AML-193 (cell line): ENCODE measurements around the gene CEBPB.
A peak's percentile ranks its signal among the peaks of the same experiment; 100 is the strongest.

ENCODE experiments used
- DNase-seq, 2 experiments: peaks; one replicate each; lab custom pipeline; 2025; lab: John Stamatoyannopoulos, UW

Gene CEBPB

DNA sequence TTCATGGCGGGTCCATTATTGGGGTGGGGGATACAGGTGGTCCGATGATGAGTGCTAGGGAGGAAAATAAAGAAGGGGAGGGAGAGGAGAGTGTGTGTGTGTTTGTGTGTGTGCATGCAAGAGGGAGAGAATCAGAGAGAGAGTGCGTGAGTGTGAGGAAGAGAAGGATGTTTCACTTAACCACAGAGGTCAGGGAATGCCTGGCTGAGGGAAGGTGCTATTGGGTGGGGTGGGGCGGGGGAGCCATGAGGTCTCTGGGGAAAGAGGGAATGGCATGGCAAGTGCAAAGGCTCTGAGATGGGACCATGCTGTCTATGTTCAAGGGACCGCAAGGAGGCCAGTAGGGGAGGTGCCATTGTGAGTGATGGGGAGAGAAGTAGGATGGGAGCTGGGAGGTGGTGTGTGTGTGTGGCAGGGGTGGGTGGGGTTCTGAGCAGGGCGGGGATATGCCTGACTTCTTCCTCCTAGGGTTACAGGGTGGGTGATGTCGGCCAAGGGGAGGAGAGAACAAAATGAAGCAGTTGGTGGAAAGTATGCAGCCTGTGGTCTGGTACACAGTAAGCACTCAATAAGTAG, 23.0 kb downstream of the CEBPB start:
- DNase-seq = no peak

DNA sequence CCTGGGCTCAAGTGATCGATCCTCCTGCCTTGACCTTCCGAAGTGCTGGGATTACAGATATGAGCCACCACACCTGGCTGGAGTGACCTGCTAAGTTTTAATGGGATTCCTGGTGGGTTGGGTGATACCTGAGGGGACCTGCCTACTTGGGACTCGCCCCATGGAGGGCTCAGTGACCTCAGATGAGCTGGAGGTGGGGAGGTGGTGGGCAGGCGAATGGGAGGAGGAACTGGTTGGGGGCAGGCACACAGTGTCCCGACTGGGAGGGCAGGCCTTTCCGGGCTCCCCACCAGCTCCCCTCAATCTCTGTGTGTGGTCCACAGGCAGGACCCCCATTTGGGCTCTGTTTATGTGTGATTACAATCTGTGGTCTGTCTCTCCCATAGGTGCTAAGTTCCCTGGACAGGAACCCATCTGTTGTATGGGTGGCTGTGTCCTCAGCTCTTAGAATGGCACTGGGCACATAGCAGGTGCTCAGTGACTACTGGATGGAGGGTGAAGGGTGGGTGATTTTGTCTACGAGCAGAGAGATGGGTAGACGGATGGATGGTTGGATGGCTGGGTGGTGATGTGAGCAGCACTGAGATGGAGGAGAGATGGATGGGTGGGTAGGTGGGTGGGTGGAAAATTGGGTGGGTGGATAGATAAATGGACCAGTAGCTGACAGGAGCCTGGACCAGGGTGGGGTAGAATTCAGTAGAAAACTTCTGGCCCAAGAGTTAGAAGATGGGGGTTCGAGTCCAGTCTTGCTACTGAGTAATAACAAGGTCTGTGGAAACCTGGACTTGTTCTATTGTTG, 23.8 kb downstream of the CEBPB start:
- no peak for DNase-seq

DNA sequence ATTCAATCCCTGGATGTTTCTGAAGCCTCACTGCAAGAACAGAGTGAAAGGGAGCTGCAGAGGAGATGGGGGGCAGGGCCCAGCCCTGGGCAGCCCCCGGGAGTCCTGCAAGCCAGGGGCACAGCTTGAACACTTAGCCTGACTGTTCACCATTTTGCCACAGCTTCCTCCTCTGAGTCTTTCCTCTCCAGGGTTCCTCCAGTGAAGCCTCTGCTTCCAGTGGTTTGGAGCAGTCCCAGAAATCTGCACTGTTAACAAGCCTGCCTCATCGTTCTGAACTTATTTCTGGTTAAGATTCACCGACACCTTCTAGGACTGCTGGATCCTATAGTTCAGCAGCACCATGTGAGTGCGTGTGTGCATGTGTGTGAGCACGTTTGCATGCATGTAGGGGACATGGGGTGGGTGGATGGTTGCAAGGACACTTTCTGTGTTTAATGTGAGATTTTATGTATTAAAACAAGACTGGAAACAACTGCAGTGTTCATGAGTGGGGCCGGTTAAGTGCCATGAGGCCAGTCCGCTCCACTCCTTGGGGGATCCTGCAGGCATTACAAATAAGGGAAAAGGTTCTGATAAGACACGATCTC, 24.6 kb downstream of the CEBPB start:
- DNase-seq = peak in 1 of 2 experiments; percentile 9

DNA sequence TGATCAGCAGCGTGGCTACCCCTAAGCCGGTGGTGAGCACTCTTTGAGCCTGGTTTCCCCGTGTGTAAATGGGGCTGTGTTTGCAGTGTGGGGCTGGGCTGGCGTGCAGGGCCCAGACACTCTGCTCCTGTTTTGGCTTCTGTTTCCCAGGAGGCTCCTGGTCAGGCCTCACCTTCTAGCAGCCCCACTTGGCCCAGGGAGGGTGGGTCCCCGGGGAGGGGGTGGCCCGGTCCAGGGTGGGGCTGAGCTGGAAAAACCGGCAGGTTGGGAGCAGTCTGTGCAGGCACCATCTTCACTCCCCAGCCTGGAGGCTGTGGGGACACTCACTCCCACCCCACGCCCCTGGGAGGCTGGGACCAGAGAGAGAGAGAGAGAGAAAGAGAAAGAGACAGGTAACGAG, 25.3 kb downstream of the CEBPB start:
- DNase-seq = no peak

DNA sequence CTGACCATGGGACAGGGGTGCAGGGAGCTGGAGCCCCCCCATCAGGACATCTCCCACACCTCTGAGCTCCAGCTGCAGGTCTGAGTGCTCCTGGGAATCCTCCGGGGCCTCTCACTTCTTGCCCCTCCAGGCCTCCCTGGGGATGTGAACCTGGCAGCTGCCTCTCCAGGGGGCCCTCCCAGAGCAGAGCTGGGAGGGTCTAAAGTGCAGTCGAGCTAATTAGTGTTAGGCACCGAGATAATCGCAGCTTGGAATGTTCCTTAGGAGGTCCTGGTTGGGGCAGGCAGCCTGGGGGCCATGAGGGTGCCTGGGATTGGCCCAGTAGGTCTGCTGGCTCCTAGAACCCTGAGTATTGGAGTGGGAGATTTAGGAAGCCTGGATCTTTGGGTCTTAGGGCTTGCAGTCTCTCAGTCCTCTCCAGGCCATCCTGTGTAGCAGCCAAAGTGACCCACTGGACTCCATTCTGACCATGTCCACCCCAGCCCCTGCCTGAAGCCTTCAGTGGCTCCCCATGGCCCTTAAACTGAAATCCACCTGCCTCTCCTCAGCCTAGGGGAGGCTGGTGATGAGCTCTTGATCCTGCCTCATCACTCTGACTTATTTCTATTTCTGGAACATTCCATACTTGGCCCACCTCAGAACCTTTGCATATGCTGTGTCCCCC, 26.0 kb downstream of the CEBPB start:
- DNase-seq = no peak

DNA sequence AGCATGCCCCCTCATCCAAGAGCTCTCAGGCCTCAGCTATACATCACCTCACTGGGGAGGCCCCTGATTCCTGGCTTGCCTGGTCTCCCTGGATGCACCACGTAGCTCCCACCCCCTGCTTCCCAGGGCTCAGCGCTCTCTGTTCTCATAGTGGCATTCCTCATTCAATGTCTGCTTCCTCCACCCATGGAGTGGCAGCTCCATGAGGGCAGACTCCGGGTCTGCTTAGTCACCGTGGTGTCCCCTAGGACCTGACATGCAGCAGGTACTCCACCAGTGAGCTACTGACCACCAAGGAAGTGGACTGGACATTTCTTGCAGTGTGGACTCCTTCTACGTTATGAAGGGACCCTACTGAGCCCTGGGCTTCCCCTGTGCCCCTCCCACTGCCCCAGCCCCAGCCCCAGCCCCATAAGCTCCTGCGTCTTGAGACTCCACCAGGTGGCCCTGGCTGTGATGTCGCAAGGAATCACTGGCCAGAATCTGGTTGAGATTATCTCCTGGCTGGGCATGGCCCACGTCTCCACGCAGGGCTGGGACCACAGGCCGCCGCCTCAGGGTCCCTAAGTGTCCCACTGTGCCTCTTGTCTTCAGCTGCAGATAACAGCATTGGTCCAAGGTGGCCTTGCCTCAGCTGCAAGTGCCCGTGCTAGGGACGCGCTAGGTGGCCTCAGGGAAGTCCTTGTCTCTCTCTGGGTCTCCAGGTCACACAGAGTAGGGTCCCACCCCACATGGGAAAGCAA, 26.7 kb downstream of the CEBPB start:
- DNase-seq = no peak

DNA sequence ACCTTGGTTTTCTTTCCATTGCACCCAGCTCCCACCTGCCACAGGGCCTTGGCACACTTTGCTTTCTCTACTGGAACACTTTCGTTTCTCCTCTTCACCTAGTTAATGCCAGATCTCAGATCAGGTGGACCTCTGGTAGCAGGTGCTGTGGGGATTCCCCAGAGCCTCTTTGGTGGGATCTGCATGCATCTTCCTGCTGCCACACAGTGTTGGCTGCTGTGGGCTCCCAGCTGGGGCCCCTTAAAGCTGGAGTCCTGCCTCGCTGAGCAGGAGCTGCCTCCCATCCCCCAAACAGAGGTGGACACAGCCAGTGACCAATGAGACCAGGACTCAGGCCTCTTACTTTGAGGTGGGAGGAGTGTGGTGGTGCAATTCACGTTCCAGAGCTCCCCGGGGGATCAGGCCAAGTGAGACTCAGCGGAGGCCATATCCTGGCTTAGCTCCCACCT, 28.4 kb downstream of the CEBPB start:
- no peak for DNase-seq

DNA sequence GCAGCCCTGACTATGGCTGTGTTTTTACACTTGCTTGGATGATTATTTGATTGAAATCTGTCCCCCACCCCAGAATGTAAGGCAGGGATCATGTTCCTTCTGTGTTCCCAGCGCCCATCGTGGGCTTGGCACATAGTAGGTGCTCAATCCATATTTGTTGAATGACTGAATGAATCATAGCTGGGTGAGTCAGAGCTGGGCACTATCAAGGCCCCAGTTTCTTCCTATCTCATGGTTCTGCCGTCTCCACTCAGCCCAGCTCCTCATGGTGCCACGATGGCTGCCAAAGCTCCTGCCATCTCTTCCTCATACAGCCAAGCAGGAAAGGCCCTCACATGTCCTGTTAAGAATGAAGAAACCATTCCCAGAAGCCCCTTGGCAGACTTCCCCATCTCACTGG, 29.0 kb downstream of the CEBPB start:
- DNase-seq = no peak

DNA sequence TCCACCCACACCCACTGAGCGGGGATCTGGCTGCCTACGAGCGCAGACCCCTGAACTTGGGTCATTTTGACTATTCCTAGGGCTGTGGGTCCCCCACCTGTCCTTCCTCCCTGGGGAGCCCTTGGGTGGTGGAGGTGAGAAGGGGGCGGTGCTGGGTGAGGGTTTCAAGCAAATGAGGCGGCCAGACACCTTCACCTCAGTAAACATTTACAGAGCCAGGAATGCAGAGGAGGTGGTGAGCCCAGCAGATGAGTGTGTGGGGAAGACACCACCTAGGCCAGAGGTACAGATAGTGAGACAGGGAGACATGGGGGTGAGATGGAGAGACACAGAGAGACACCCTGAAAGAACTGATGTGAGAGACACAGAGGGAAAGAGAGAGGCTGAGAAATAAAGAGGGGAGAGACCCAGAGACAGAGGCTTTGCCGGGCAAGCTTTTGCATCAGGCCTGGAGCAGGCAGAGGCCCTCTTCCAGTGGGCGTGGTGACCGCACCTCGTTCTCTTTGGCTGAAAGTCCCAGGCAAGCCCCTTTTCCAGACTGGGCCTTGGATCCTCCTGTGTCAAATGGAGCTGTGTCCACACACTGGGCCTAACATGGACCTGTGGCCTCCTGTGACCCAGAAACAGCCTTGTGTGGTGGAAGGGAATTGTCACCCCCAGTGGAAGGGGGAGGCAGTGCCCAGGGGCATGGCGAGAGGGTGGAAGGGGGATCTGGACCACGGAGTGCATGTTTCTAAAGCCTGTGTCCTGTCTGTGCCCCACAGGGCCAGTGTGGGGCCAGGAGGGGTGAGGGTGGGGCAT, 29.7 kb downstream of the CEBPB start:
- no peak for DNase-seq

DNA sequence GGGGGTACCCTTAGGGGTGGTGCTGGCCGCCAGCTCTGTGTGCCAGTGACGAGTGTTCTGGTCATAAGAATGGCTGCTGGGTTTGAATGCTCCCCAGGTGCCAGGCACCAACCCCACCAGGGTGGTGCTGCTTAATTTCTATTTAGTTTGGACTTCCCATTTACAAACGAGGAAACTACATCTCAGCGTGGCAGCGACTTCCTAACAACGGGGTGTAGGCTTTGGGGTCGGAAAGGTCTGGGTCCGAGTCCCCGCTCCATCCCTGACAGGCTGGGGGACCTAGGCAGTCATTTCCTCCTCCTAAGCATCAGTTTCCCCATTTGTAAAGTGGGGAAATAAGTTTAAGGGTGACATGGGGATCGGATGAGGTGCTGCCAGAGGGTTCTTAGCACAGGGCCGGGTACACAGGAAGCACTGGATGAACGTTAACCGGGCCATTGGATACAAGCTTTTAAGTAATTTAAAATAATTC, 30.3 kb downstream of the CEBPB start:
- DNase-seq = peak; percentile 48 to 51

DNA sequence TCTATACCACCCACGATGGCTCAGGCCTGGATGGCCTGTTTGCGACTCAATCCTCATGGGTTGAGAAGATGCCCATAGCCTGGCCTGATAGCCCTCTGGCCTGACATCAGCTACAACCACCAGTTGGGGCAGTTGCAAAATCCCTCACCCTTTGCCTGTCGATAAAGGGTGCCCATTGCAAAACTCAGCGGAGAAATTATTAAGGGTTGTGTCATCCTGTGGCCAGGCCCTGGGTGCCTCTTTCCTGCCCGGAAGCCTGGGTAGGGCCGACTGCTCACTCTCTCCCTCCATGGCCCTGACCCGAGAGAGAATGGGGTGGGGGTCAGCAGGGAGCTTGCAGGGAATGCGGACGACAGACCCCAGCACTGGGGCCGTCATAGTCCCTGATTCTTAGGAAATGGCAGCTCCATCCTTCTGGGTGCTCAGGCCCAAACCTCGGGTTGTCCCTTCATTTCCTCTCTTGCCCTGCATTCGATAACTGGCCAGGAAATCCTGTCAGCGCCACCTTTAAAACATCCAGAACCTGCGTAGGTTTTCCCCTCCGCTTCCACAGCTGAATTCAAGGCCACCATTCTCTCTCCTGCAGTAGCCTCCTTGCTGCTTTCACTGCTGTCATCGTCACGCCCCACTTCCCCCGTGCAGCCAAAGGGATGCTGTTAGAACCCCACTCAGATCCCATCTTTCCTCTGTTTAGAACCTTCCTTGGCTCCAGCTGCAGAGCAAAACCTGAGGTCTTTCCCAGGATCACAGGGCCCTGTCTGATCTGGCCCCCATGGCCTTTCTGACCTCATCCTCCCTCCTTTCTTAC, 31.1 kb downstream of the CEBPB start:
- peak; percentile 97 to 99 for DNase-seq

DNA sequence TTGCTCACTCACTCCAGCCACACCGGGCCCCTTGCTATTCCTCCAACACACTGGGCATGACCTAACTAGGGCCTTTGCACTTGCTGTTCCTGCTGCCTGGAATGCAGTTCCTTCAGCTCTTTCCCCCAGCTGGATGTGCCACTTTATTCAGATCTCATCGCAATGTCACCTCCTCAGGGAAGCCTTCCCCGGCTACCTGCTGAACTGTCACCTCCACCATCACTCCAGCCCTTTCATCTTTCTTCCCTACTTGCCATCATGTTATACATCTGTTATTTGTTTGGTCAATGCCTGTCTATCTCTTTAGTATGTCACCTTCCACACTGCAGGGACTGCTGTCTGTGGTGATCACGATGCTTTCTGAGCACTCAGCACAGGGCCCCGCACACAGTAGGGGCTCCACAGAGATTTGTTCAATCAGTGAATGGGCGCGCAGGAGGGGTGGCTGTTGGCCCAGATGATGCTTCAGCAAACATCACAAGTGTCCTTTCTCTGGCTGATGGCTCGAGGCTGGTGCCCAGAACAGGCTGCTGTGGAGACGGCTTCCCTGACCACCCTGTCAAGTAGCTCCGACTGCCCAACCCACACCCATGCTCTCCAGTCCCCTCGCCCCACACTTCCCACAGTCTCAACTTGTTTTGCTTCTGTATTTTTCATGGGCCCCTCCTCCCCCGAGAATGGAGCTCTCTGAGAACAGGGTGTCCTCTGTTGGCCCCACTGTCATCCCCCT, 31.8 kb downstream of the CEBPB start:
- no peak for DNase-seq

DNA sequence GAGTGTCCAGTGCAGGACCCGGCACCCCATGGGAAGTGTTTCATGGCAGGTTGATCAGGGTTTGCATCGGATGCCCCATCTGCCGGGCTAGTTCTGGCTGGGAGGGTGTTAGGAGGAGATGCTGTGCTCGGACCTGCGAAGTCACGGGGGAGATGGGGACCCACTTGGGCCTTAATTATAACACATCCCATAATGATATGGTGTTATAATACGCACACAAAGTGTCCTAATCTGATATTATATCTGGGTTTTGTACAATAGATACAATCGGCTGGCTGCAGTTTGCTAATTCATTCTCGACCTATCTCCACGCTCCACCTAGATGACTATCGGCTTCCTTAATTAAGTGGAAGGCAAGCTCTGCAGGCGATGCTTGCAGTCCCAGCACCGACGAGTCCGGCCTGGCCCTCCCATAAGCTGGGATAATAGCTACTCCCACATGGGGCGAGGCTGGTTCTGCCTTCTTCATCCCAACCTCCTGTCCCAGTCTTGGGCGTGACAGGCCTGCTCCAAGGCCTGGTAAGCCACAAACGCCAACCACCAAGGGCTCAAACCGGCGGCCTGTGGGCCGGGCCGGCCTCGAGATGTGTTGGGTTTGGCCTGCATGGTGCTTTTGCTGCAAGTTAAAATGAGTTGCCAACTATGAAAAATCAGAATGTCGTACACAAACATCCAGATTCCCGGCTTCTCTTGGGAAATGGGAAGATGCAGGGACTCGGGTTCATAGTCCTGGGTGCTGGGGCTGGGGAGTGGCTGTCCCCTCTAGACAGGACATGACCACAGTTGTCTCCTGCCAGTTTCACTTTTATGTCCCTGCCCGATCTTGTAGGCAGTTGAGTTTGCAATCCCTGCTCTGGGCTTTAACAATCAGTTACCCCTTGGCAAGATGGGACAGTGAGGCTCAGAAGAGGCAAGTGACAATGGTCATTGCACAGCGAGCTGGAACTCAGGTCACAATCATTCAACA, 32.7 kb downstream of the CEBPB start:
- no peak for DNase-seq

DNA sequence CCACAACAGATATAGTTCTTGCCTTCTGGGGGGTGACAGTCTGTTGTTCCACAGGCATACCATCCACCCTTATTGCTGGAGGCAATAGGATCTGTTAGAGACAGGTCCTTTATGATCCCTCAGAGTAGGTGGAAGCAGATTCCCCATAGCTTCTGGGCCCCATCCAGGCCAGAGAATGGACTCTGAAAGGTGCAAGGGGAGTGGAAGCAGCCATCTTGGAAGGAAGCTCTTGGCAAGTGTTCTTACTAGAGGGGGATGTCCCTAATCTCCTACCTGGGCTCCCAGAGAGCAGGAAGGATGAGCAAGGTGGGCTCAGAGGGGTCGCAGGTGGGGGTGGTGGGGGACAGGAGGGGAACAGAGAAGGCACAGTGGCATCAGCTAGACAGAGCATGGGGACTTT, 33.4 kb downstream of the CEBPB start:
- DNase-seq = no peak

DNA sequence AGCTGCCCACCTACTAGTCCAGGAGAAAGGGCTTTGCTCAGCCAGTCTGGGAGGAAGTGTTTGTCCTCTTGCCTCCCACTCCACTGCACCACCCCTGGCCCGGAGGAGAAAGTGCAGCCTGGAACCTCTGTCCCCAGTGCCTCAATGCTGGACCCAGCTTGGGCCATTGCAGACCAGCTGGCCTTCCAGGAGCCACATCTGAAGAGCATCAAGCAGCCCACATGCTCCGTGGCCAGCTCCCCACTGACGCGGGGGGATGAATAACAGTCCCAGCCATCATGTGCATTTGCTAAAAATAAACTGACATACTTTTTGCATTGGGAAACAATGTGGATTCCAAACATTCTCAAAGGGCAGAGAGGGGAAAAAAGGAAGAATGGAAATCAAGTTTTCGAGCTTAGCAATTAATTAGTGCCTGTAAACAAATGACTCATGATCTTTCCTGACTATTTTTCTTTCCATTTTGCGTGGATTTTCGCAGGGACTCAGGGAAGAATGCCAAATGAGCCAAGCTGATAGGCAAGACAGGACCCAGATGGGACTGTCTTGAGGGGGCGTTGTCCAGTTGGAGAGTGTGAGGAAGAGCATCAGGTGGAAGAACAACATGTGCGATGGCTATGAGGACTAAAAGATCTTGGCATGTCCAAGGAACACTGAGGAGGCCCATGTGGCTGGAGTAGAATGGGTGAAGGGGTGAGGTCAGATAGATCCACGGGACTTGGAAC, 34.1 kb downstream of the CEBPB start:
- no peak for DNase-seq

DNA sequence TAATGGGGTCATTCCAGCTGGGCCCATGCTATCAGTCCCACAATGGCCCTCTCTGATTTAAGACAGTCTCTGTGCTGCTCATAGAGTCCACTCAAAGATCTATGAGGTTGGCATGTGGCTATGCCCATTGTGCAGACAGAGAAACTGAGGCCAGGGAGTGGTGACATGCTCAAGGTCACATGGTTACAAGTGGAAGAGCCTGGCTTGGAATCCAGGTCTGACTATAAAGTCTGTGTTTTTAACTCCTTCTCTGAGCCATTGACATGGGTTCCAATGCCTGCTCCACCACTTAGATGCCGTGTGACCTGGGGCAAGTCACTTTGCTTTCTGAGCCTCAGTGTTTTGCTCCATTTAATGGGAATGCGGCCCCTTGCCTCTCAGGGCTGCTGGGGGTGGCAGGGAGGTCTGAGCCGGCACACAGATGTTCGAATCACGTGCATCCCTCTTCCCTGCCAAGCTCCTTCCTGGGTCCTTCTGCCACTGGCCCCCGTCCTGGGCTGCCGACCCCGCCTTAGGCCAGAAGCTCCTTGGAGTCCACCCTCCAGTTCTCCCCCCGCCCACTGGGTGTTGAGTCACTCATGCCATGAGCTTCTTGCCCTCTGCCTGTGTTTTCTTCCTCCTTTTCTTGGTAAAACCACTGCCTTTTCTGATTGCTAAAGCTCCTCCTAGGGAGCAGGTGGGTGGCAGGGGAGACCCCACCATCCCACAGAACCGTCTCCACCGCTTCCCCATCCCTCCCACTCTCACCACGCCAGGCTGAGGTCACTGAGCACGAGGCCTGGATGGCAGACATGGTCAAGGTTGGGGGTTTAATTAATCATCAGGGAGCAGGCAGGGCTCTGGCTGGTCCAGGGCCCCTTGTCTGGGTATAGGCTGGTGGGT, 35.7 kb downstream of the CEBPB start:
- DNase-seq = peak; percentile 84 to 89

DNA sequence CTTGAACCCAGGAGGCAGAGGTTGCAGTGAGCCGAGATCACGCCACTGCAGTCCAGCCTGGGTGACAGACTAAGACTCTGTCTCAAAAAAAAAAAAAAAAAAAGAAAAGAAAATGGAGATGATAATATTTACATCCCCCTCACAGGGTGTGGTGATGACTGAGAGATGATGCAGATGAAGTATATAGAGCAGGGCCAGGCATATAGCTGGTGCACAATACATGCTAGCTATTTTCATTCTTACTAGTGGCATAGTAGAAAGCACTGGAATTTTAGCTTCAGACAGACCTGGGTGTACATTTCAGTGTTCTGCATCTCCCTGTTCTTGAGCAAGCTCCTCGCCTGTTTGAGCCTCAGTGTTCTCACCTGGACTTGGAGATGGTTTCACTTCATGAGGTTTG, 36.9 kb downstream of the CEBPB start:
- DNase-seq = no peak
